IPS DF 4.7 (cell line): ENCODE data around the gene KY.

Experiments used
- DNase-seq: peaks from one replicate; pipeline ENCODE4 v3.0.0-alpha.2; 2013; ENCODE audit warnings: low spot score; ENCODE audit errors: extremely low read depth

The KY gene

GRCh38 chr3:134672571-134672970 is 21.7 kb upstream of the KY start:
- DNase-seq: no peak

- no peak for DNase-seq
These were observed 17.1 kb upstream of the KY start for GRCh38 chr3:134667956-134668355.

- no peak for DNase-seq
These were observed 16.6 kb upstream of the KY start for GRCh38 chr3:134667406-134667805.

- DNase-seq: no peak
These were observed 16.1 kb upstream of the KY start for GRCh38 chr3:134666885-134667284.

GRCh38 chr3:134666466-134666865 is 15.6 kb upstream of the KY start:
- no peak for DNase-seq

GRCh38 chr3:134666052-134666451 is 15.2 kb upstream of the KY start:
- no peak for DNase-seq

- no peak for DNase-seq
These were observed 14.4 kb upstream of the KY start for GRCh38 chr3:134665243-134665642.

GRCh38 chr3:134663721-134664456 is 13.1 kb upstream of the KY start:
- DNase-seq: no peak

- no peak for DNase-seq
These were observed 9.2 kb upstream of the KY start for GRCh38 chr3:134660046-134660441.

- DNase-seq: no peak
These were observed 8.7 kb upstream of the KY start for GRCh38 chr3:134659391-134660045.

GRCh38 chr3:134658555-134658954 is 7.7 kb upstream of the KY start:
- no peak for DNase-seq

- DNase-seq: no peak
These were observed 5.5 kb upstream of the KY start for GRCh38 chr3:134656211-134656800.

GRCh38 chr3:134655706-134656105 is 4.9 kb upstream of the KY start:
- no peak for DNase-seq

- no peak for DNase-seq
These were observed 3.2 kb upstream of the KY start for GRCh38 chr3:134654031-134654430.

GRCh38 chr3:134652886-134653630 is 2.2 kb upstream of the KY start:
- DNase-seq: no peak

- DNase-seq: no peak
These were observed 1.6 kb upstream of the KY start for GRCh38 chr3:134652409-134652831.

GRCh38 chr3:134651347-134652041 is 672 bp upstream of the KY start:
- DNase-seq: no peak

GRCh38 chr3:134649106-134649705 is 1.6 kb downstream of the KY start:
- no peak for DNase-seq

GRCh38 chr3:134647902-134648760 is 2.7 kb downstream of the KY start:
- no peak for DNase-seq

GRCh38 chr3:134646086-134646485 is 4.7 kb downstream of the KY start:
- DNase-seq: no peak
